ENCODE data around the gene SEPTIN8. TPM values are rescaled to one million over a fixed set of nuclear protein-coding genes. Genes with fewer than 3 reads are reported as not detected.

SEPTIN8 gene
- total RNA-seq, 2 experiments from 2014 or later, result 21.2 to 22.2 TPM

Other genes starting within 250 kb of the SEPTIN8 start
- gene IL5, start 233.7 kb downstream of the SEPTIN8 start, total RNA-seq, result not detected
- 10 to 100 TPM; 40.7 to 49.1 TPM for gene RAD50, start 220.3 kb downstream of the SEPTIN8 start, total RNA-seq
- under 1 TPM; 0.44 to 0.72 TPM for gene IL13, start 119.1 kb downstream of the SEPTIN8 start, total RNA-seq
- not detected for gene IL4, start 103.2 kb downstream of the SEPTIN8 start, total RNA-seq
- gene KIF3A, start 39.7 kb downstream of the SEPTIN8 start, total RNA-seq, result 10 to 100 TPM; 10.7 to 11.1 TPM
- 1 to 10 TPM; 6.9 to 8.4 TPM for gene CCNI2, start 29.8 kb downstream of the SEPTIN8 start, total RNA-seq
- under 1 TPM in 1 of 2 experiments, not detected in 1; 0.06 TPM for gene SOWAHA, start 36.1 kb upstream of the SEPTIN8 start, total RNA-seq
- gene SHROOM1, start 53.4 kb upstream of the SEPTIN8 start, total RNA-seq, result 1 to 10 TPM; 1.8 to 2.3 TPM
- under 1 TPM; 0.26 to 0.29 TPM for gene GDF9, start 89.2 kb upstream of the SEPTIN8 start, total RNA-seq
- 100 to 1,000 TPM; 652 to 654 TPM for gene UQCRQ, start 89.4 kb upstream of the SEPTIN8 start, total RNA-seq
- gene LEAP2, start 96.4 kb upstream of the SEPTIN8 start, total RNA-seq, result 1 to 10 TPM; 1.8 TPM
- gene AFF4, start 186.4 kb upstream of the SEPTIN8 start, total RNA-seq, result 10 to 100 TPM; 22.2 to 22.9 TPM
- 10 to 100 TPM; 31.2 to 33.5 TPM for gene ZCCHC10, start 249.3 kb upstream of the SEPTIN8 start, total RNA-seq